ENCODE results near the gene AP3S2. TPM values are rescaled to one million over a fixed set of nuclear protein-coding genes. Genes with fewer than 3 reads are reported as not detected.
A peak's percentile ranks its signal among the peaks of the same experiment; 100 is the strongest.

The AP3S2 gene
- total and polyA plus RNA-seq, 2 of the 8 experiments (the other 6 are each of a cell fraction or from before 2014, with no cell fraction given), result 19.2 to 45.4 TPM

GRCh38 chr15:89809787-89810148 is 84.0 kb downstream of the AP3S2 start:
- H4K8ac ChIP-seq (ENCODE audit: extremely low read depth, insufficient read depth, low read length), result no peak overlapping the region
- WGBS, 2 experiments (ENCODE audit: extremely low coverage in 1 of 2, insufficient coverage in 1 of 2, insufficient read length in 1 of 2, insufficient replicate concordance in 2 of 2, low coverage in 1 of 2, low lambda C conversion rate in 2 of 2, missing lambda C conversion rate in 1 of 2), result 93% methylated on average over 5 of the region's 5 CpGs; no CpG with 5 or more reads in 1 of the 2 experiments
- ChIA-PET CTCF (ENCODE audit: partially characterized antibody) (interaction anchor here (0.9 kb wide), 1 partner anchor 65 kb away, joined by 3 read pairs; no protein-coding TSS in a partner anchor), POLR2A (ENCODE audit: partially characterized antibody) (no interaction called here)
- no peak overlapping the region for H3K18ac ChIP-seq (ENCODE audit: extremely low read depth, low read length)
- no peak overlapping the region for H4K91ac ChIP-seq (replicated peaks; ENCODE audit: insufficient read length, low read length)
- no peak overlapping the region for H2BK12ac ChIP-seq (ENCODE audit: low read depth, low read length)
- no peak overlapping the region for H3K4me2 ChIP-seq (ENCODE audit: insufficient read depth in 1 of 2, low read depth in 2 of 2, low read length in 2 of 2)
- no peak overlapping the region for H2BK20ac ChIP-seq (ENCODE audit: low read length)
- FAIRE-seq (no peak), DNase-seq (ENCODE audit: low read depth in 1 of 2, low spot score in 2 of 2) (no peak)
- H3K79me1 ChIP-seq (ENCODE audit: low read depth, low read length), result no peaks in the 10 kb centered on the region
- H3K23ac ChIP-seq (ENCODE audit: insufficient read length), result no peak overlapping the region
- H2AK5ac ChIP-seq (ENCODE audit: low read depth, low read length), result no peak overlapping the region
- H3K36me3 ChIP-seq (ENCODE audit: control insufficient read depth in 2 of 4, insufficient read depth in 4 of 4, low read length in 3 of 4), result no peaks in the 10 kb centered on the region
- H2AFZ ChIP-seq (ENCODE audit: low read length), result no peak overlapping the region
- H3K56ac ChIP-seq (replicated peaks; ENCODE audit: insufficient read length, low read depth, low read length), result no peak overlapping the region
- H3K23me2 ChIP-seq (ENCODE audit: low read depth, low read length), result peaks cover 2% of the 10 kb centered on the region; the same call in 1 of the 2 replicates
- peaks cover 5 to 16% (median 13%) of the 10 kb centered on the region in 4 experiments for H3K27me3 ChIP-seq (replicated peaks in 1 of 4; ENCODE audit: control insufficient read depth in 3 of 4, extremely low read depth in 1 of 4, insufficient read depth in 3 of 4, low read length in 3 of 4)
- H3K14ac ChIP-seq (ENCODE audit: insufficient read length), result no peak overlapping the region
- peaks cover 0 to 2% of the 10 kb centered on the region in 2 experiments for H4K20me1 ChIP-seq (replicated peaks in 1 of 2; ENCODE audit: control insufficient read depth in 1 of 2, insufficient read depth in 2 of 2, low read length in 2 of 2)
- no peaks in the 10 kb centered on the region for H3K9me3 ChIP-seq (ENCODE audit: insufficient read depth in 2 of 2, low read depth in 1 of 2, low read length in 1 of 2)
- no peak overlapping the region for H4K5ac ChIP-seq (ENCODE audit: insufficient read length, low read depth, low read length)
- H3K4me3 ChIP-seq (ENCODE audit: extremely low read depth in 1 of 4, insufficient read depth in 2 of 4, low read depth in 3 of 4, low read length in 4 of 4), result no peak overlapping the region
- no peaks in the 10 kb centered on the region for H3K79me2 ChIP-seq (ENCODE audit: control insufficient read depth in 1 of 2, insufficient read depth in 2 of 2, low read length in 2 of 2)
- no peak overlapping the region for H3K9ac ChIP-seq (replicated peaks in 1 of 4; ENCODE audit: extremely low read depth in 1 of 4, low read depth in 3 of 4, low read length in 3 of 4)
- 0 out of 2 replicates have a peak overlapping the region, but pooled peaks have one; percentile 53 for H2BK15ac ChIP-seq (ENCODE audit: low read length)
- H3K4me1 ChIP-seq (replicated peaks in 1 of 4; ENCODE audit: control insufficient read depth in 3 of 4, insufficient read depth in 4 of 4, low read length in 3 of 4), result peaks cover 0 to 19% (median 3%) of the 10 kb centered on the region in 4 experiments; a peak in 3 of 7 replicates
- no peak overlapping the region for H2BK120ac ChIP-seq (replicated peaks; ENCODE audit: low read depth, low read length)
- H2BK5ac ChIP-seq (ENCODE audit: low read depth, low read length), result no peak overlapping the region
- H3K27ac ChIP-seq (ENCODE audit: low read depth, low read length), result no peak overlapping the region
- no peak overlapping the region for H3K4ac ChIP-seq (replicated peaks; ENCODE audit: insufficient read length, low read depth, low read length)
- no peak for TF ChIP-seq ATF3 (IDR thresholded peaks at IDR 0.05; ENCODE audit: insufficient read depth, low read depth, low read length)
- TF ChIP-seq TCF12 (IDR thresholded peaks at IDR 0.05; ENCODE audit: low read depth, low read length), result no peak
- TF ChIP-seq KDM1A (IDR thresholded peaks at IDR 0.05; ENCODE audit: borderline replicate concordance, low read length), result no peak
- TF ChIP-seq NANOG (IDR thresholded peaks at IDR 0.05; ENCODE audit: insufficient read depth, low read depth, low read length, poor library complexity, severe bottlenecking), result no peak
- TF ChIP-seq FOSL1 (IDR thresholded peaks at IDR 0.05; ENCODE audit: insufficient read depth, low read depth, low read length), result no peak
- TF ChIP-seq CHD2 (IDR thresholded peaks at IDR 0.05; ENCODE audit: low read length), result no peak
- no peak for TF ChIP-seq JUND (IDR thresholded peaks at IDR 0.05; ENCODE audit: low read length)
- no peak for TF ChIP-seq MAX (IDR thresholded peaks at IDR 0.05)
- no peak for TF ChIP-seq SIRT6 (IDR thresholded peaks at IDR 0.05; ENCODE audit: low read length)
- TF ChIP-seq CREB1 (IDR thresholded peaks at IDR 0.05), result no peak
- TF ChIP-seq TAF7 (optimal IDR thresholded peaks at IDR 0.05; ENCODE audit: borderline replicate concordance, low read depth, low read length), result no peak
- no peak for TF ChIP-seq NRF1 (IDR thresholded peaks at IDR 0.05; ENCODE audit: low read depth, low read length)
- no peak for TF ChIP-seq ASH2L (IDR thresholded peaks at IDR 0.05; ENCODE audit: low read length)
- no peak for TF ChIP-seq CEBPB (IDR thresholded peaks at IDR 0.05; ENCODE audit: low read depth, low read length)
- no peak for TF ChIP-seq KDM5A (IDR thresholded peaks at IDR 0.05; ENCODE audit: low read length)
